A673 (cell line): ENCODE data around the gene TSPAN2. TPM values are rescaled to one million over a fixed set of nuclear protein-coding genes. Genes with fewer than 3 reads are reported as not detected.

Experiments used
- BruUV-seq: library from RNA; stranded (reverse); fragments of 400-500 nt; replicated peaks from 2 replicates; lab custom pipeline; 2021; lab: Mats Ljungman, UMichigan
- CTCF ChIA-PET: fragments of 300-600 bp; sonication (Branson Sonifier 250); formaldehyde crosslinking; loops from one replicate; lab custom pipeline; 2022; ENCODE audit warnings: antibody characterized with exemption; lab: Charles Lee
- POLR2A ChIA-PET: fragments of 300-600 bp; sonication (Branson Sonifier 250); formaldehyde crosslinking; loops from one replicate; lab custom pipeline; 2022; ENCODE audit warnings: antibody characterized with exemption; ENCODE audit not compliant: low non-redundant PET; lab: Charles Lee
- DNase-seq: peaks from one replicate; pipeline ENCODE4 v3.0.0-alpha.2; 2015; ENCODE audit warnings: low spot score
- H3K27ac ChIP-seq: fragments of 200-600 bp; sonication (generic); 2 replicates; pipeline ENCODE4 v1.5.1; 2016; ENCODE audit warnings: mixed run types, low read depth, mild to moderate bottlenecking, mixed read lengths, antibody characterized with exemption, low read length; ENCODE audit not compliant: poor library complexity, severe bottlenecking
- H3K27me3 ChIP-seq: fragments of 200-600 bp; sonication (generic); replicated peaks from 2 replicates; pipeline ENCODE4 v1.6.1; 2017; ENCODE audit warnings: mixed run types, low read depth, mild to moderate bottlenecking, mixed read lengths, antibody characterized with exemption, low read length; ENCODE audit not compliant: insufficient read depth, poor library complexity
- H3K36me3 ChIP-seq: fragments of 200-600 bp; sonication (generic); 2 replicates; pipeline ENCODE4 v1.6.1; 2016; ENCODE audit warnings: mixed run types, mild to moderate bottlenecking, mixed read lengths, antibody characterized with exemption, low read length; ENCODE audit not compliant: insufficient read depth, poor library complexity, severe bottlenecking
- H3K4me1 ChIP-seq: fragments of 200-600 bp; sonication (generic); 2 replicates; pipeline ENCODE4 v1.6.1; 2017; ENCODE audit warnings: mixed run types, mild to moderate bottlenecking, mixed read lengths, antibody characterized with exemption, low read length; ENCODE audit not compliant: insufficient read depth, poor library complexity, severe bottlenecking
- H3K4me3 ChIP-seq: fragments of 200-600 bp; sonication (generic); 2 replicates; pipeline ENCODE4 v1.5.1; 2016; ENCODE audit warnings: low read depth, mixed run types, mild to moderate bottlenecking, mixed read lengths, low read length; ENCODE audit not compliant: poor library complexity, severe bottlenecking
- H3K9me3 ChIP-seq: fragments of 200-600 bp; sonication (generic); 2 replicates; pipeline ENCODE4 v1.6.1; 2016; ENCODE audit warnings: mixed run types, low read depth, mild to moderate bottlenecking, mixed read lengths, antibody characterized with exemption, low read length; ENCODE audit not compliant: poor library complexity, severe bottlenecking
- CTCF ChIP-seq: fragments of 300-800, 200-600 bp; sonication (generic); conservative IDR thresholded peaks from 2 replicates; pipeline ENCODE4 v1.5.1; 2017; ENCODE audit warnings: low read depth, mild to moderate bottlenecking, antibody characterized with exemption, low read length, moderate library complexity, mixed read lengths
- EZH2 ChIP-seq: fragments of 200-600 bp; sonication (generic); IDR thresholded peaks from 2 replicates; pipeline ENCODE4 v1.6.1; 2017; ENCODE audit warnings: borderline replicate concordance, low read depth, mild to moderate bottlenecking, mixed read lengths, antibody characterized with exemption, low read length; ENCODE audit not compliant: poor library complexity, severe bottlenecking
- intact Hi-C: fragments of 100-400 bp; cut with micrococcal nuclease; formaldehyde crosslinking; loops from one replicate; pipeline ENCODE4 v1.10.0; 2022; ENCODE audit not compliant: unreplicated experiment
- total RNA-seq: library from RNA; stranded (reverse); gene quantifications from 2 replicates; pipeline ENCODE4 v1.2.3, GENCODE V29; 2021

Gene TSPAN2
- total RNA-seq, 1 experiment from 2014 or later, result 2.8 TPM

- intact Hi-C loops, result no loop called here
- H3K27ac ChIP-seq, result no peak overlapping the region
- H3K27me3 ChIP-seq, result no peaks in the 10 kb centered on the region
- H3K4me1 ChIP-seq, result no peaks in the 10 kb centered on the region
- no peak overlapping the region for H3K4me3 ChIP-seq
- ChIA-PET CTCF (no interaction called here), POLR2A (no interaction called here)
- no TSS peak for BruUV-seq
- no peak for DNase-seq
- H3K36me3 ChIP-seq, result no peaks in the 10 kb centered on the region
- TF ChIP-seq CTCF (no peak), EZH2 (no peak)
- peaks cover 20% of the 10 kb centered on the region for H3K9me3 ChIP-seq
Observed at GRCh38 chr1:115121793-115122192, 32.5 kb upstream of the TSPAN2 start.

- CTCF ChIA-PET, result no interaction called here
- peaks cover 20% of the 10 kb centered on the region for H3K9me3 ChIP-seq
- POLR2A ChIA-PET, result no interaction called here
- no peak overlapping the region for H3K4me3 ChIP-seq
- BruUV-seq, result no TSS peak
- intact Hi-C loops, result no loop called here
- no peak for TF ChIP-seq EZH2
- TF ChIP-seq CTCF, result no peak
- no peak overlapping the region for H3K27ac ChIP-seq
- no peak for DNase-seq
- no peaks in the 10 kb centered on the region for H3K27me3 ChIP-seq
- no peaks in the 10 kb centered on the region for H3K4me1 ChIP-seq
- H3K36me3 ChIP-seq, result no peaks in the 10 kb centered on the region
Observed at GRCh38 chr1:115120296-115120695, 31.0 kb upstream of the TSPAN2 start.

DNA sequence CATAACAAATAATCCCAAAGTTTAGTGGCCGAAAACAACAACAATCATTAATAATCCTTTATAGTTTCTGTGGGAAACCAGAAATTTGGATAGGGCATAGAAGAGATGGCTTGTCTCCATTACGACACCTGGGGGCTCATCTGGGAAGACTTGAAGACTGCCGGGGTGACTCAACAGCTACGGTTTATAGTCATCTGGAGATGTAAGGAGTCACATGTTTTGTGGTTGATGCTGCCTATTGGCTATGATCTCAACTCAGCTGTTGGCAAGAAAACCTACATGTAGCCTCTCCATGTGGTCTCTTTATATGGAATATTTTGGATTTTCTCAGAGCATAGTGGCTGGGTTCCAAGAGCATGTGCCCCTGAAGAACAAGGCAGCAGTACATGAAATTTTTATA, 29.3 kb upstream of the TSPAN2 start:
- no peaks in the 10 kb centered on the region for H3K36me3 ChIP-seq
- intact Hi-C loops, result no loop called here
- BruUV-seq, result no TSS peak
- POLR2A ChIA-PET, result no interaction called here
- TF ChIP-seq EZH2 (no peak), CTCF (no peak)
- H3K27ac ChIP-seq, result no peak overlapping the region
- H3K9me3 ChIP-seq, result peaks cover 20% of the 10 kb centered on the region
- H3K4me1 ChIP-seq, result no peaks in the 10 kb centered on the region
- no peak overlapping the region for H3K4me3 ChIP-seq
- no peaks in the 10 kb centered on the region for H3K27me3 ChIP-seq
- CTCF ChIA-PET, result no interaction called here
- DNase-seq, result no peak
